NCI-H1694 treated with DMSO at 0.1 percent for 48 hours (cell line): Measurements from ENCODE around the gene A4GALT.
"Not testable (repeated sequence)": the region's sequence is repeated elsewhere in the genome, so short reads cannot be mapped to it uniquely, and the experiment has no call there.

Experiments used
- DNase-seq: peaks from one replicate; lab custom pipeline; 2025; lab: John Stamatoyannopoulos, UW

The A4GALT gene

DNA sequence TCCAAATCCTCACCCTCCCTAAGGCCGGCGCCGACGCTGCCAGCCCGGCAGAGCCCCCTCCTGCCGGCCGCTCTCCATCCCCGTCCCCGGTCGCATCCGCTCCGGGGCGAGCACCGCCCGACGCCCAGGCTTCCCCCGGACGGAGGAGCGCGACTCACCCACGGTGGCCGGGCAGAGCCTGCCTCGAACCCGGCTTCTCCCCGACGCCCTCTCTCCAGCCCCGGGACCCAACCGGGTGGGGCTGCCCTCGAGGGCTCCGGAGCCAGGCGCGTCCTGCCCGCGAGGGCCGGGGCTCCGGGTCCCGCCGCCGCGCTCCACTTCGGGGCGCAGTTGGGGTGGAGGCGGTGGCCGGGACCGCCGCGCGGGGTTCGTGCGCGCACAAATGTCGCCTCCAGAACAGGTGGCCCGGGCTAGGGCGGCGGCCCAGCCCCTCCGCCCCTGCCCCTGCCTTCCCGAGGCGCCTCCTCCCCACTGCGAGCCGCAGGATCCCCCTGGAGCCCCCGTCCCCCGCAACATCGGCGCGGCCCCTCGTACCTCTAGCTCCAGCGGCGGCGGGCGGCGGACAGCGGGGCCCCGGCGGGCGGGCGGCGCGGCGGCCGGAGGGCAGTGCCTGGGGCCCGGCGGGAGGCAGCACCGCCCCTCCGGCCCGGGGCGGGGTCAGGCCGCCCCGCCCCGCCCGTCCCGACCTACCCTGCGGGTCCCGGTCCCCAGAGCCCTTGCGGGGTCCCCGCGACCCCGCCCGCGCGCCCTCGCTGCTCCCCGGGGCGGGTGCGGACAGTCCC, at the start of gene A4GALT:
TSS of gene A4GALT (minus strand) at position 608 of the 782 bp plus-strand sequence. CDS start 26,919 bp downstream, outside the sequence.
- no peak for DNase-seq

GRCh38 chr22:42770448-42770726, 49.7 kb upstream of the A4GALT start:
- no peak for DNase-seq

- no peak for DNase-seq
Measured at GRCh38 chr22:42769574-42770447, 49.1 kb upstream of the A4GALT start.

DNA sequence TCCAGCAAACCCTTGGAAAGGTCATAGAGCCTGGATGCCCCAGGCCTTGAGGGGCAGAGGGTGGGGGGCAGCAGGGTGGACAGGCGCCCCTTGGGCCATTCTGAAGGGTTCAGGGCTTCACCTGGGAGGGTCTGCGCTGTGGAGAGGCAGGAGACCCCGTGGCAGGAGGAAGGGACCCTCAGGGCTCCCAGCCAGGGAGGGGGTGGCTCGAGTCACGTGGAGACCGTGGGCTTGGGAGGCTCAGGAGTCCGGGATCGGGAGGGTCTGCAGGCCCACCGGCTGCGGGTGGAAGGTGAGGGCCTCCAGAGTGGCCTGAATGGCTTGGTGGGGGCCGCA, 48.5 kb upstream of the A4GALT start:
- no peak for DNase-seq

DNA sequence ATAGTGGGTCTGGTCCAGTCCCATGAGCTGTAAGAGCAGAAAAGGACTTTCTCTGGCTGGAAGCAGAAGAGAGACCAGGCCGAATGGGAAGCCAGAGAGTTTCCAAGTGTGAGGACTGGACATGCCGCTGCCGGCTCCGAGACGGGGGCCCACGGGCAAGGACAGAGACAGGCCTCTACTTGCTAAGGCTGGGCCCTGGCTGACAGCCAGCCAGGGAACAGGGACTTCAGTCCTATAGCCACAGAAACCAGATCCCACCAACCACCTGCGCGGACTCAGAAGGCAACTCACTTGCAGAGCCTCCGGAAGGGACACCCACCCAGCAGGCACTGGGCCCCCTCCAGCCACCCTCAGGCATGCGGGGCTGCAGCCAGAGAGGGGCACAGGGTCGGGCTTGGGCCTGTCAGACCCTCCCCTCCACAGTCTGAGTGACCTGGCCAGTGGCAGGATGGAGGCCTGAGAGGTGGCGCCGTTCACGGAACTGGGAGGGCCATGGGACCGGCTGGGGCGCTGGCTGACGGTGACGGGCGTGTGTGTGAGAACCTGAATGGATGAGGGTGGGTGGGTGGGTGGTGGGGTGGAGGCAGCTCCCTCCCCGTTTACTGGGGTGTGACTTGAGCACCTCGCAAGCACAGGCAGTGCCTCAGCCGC, 47.8 kb upstream of the A4GALT start:
- DNase-seq = no peak

DNA sequence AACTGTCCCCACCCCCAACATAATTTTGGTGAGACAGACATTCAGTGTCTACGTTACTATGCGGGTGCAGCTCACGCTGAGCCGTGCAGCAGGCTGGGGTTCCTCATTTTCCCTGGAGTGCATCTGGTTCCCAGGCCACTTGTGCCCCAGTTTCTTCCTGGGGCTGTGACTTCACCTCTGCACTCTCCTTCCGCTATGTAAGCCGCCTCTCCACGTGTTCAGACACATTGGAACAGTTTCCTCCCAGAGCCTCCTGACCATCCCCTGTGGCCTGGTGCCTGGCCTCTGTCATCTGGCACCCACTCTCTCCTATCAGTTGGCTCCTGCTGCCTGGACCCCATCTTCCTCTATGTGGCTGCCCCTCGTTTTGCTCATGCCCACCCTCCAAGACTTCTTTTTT, 46.2 kb upstream of the A4GALT start:
- no peak for DNase-seq

GRCh38 chr22:42764895-42765363, 44.3 kb upstream of the A4GALT start:
- no peak for DNase-seq

GRCh38 chr22:42763965-42764480, 43.4 kb upstream of the A4GALT start:
- DNase-seq = no peak

GRCh38 chr22:42760806-42761565, 40.3 kb upstream of the A4GALT start:
- DNase-seq = no peak

DNA sequence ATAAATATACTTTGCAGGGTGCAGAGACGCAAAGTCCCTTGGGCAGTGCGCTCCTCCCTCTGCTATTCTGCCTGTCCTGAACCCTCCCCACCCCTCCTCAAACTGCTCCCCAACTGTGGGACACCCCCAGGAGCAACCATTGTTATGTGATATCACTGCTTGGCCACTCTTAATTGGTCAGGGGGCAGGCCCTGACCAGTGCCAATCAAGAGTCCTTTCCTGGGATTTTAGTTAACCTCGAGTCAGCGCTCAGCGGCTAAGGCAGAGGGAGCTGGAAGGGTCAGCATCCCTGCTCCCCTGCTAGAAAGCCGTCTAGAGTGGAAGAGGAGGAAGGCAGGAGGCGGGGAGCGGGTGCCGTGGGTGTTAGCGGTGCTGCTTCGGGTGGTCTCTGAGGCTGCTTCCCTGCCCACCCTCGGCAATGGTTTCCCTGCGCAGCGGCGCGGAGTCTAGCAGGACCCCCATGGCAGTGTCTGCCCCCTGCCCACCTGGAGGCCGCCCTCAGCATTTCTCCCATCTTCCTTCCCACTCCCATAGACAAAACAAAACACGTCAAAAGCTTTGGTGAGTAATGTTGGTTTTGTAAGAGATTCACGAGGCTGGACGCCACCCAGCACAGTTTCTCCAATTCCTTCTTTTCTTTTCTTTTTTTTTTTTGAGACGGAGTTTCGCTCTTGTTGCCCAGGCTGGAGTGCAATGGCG, 38.4 kb upstream of the A4GALT start:
- no peak for DNase-seq

- not testable (repeated sequence) for DNase-seq
Measured at GRCh38 chr22:42755553-42755952, 34.9 kb upstream of the A4GALT start.

- not testable (repeated sequence) for DNase-seq
Measured at GRCh38 chr22:42755121-42755520, 34.5 kb upstream of the A4GALT start.

GRCh38 chr22:42754658-42755057, 34.0 kb upstream of the A4GALT start:
- no peak for DNase-seq

DNA sequence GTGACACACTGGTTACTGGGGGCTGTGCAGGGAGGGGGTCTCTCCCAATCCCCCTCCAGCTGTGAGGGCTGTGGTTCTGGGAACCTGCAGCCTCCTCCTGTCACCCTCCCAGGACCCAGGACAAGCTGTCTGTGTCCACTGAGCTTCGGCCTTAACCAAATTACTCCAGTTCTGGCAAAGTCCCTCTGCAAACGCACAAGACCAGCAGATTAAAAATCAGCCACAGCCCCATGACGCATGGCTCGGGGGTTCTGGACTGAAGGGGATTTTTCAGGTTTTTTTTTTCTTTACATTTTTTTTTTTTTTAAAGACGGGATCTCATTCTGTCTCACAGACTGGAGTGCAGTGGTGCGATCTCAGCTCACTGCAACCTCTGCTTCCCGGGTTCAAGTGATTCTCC, 32.2 kb upstream of the A4GALT start:
- no peak for DNase-seq

DNA sequence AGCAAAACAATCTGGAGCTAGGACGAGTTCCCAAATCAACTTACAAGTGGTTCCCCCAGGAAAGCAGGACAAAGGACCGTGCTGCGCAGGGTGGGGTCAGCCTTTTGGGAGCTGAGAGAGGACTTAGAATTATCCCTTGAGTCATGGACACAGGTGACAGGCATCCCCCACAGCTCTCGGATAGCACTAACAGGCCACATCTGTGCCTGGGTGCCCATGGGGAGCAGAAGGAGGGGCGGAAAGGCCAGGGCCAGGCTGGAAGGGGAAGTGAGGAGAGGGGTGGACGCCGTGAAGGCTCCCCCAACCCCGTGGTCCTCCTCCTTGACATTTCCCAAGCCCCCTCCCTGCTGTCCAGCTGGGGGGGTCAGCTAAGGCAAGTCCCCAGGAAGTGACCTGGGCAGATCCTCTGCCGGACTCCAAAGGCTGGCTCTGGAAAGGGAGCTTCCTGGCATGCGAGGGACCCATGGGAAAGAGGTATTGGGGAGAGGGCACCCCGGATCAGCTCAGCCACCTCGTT, 31.6 kb upstream of the A4GALT start:
- DNase-seq = no peak

DNA sequence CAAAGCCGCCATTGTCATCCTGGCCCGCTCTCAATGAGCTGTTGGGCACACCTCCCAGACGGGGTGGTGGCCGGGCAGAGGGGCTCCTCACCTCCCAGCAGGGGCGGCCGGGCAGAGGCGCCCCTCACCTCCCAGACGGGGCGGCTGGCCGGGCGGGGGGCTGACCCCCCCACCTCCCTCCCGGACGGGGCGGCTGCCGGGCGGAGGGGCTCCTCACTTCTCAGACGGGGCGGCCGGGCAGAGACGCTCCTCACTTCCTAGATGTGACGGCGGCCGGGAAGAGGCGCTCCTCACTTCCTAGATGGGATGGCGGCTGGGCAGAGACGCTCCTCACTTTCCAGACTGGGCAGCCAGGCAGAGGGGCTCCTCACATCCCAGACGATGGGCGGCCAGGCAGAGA, 29.8 kb upstream of the A4GALT start:
- not testable (repeated sequence) for DNase-seq

DNA sequence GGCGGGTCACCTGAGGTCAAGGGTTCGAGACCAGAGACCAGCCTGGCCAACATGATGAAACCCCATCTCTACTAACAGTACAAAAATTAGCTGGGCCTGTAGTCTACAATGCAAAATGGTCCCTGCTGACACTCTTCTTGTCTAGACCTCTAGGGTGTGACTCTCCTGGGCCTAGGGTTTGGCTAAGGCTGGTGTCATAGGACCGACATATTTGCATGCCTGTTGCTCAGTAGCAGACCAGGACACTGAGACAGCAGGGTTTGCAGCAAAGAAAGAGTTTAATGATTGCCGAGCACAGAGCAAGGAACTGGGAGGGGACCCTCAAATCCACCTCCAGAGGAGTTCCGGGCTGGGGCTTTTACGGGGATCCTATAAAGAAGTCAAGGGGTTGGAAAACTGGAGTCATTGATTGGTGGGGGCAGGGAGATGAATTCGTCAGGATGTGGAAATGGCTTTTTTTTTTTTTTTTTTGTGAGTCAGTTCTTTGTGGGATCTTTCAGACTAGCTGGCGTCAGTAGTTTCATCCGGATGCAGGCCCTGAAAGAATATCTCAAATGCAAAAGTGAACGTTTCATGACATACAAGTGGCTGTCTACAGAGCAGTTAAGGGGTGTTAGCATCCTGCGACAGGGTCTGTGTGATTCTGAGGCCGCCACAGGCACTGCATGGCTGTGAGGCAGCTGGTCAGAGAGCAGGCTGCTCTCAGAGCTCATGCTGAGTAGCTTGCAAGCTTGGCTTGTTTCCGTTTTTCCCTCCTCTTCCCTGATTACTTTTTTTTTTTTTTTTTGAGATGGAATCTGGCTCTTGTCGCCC, 27.2 kb upstream of the A4GALT start:
- DNase-seq = no peak

GRCh38 chr22:42745118-42745517, 24.4 kb upstream of the A4GALT start:
- no peak for DNase-seq

DNA sequence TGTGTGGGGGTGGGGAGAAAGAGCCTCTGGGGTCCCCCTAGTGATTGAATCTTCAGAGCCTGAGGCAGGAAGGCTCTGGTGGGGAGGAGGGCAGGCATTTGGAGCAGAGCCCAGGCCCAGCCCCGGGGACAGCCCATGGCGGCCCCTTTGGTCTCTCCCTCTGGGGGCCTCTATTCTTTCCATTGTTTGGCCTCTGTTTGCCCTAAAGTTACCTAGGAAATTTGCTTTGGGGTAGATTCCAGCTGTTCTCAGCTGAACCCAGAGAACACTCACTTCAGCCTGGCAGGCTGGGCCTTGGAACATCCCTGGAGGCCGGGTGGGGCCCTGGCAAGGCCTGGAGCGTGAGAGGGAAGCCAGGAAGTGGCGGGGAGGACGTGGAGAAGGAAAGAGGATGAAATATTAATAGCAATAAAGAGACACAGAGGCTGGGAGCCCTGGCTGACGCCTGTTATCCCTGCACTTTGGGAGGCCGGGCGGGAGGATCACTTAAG, 22.9 kb upstream of the A4GALT start:
- DNase-seq = no peak

- no peak for DNase-seq
Measured at GRCh38 chr22:42742940-42743339, 22.3 kb upstream of the A4GALT start.
